ENCODE measurements around the gene PCDHA8.
A peak's percentile ranks its signal among the peaks of the same experiment; 100 is the strongest.
"Not testable (repeated sequence)": the region's sequence is repeated elsewhere in the genome, so short reads cannot be mapped to it uniquely, and the experiment has no call there.

Gene PCDHA8

GRCh38 chr5:140821375-140822280 lies 19.4 kb upstream of the PCDHA8 start, which contains the start of gene PCDHA5:
TSS of gene PCDHA5 (plus strand) at chr5:140821613.
- H3K9me3 Mint-ChIP-seq = peaks cover 5% of the 10 kb centered on the region
- H3K36me3 Mint-ChIP-seq = no peaks in the 10 kb centered on the region
- ATAC-seq (no peak), DNase-seq (ENCODE audit: low spot score in 2 of 2) (peak in 1 of 2 donors; percentile 52)
- no peak within 1 kb of the TSS for H3K27ac Mint-ChIP-seq
- H3K4me1 Mint-ChIP-seq = no peaks in the 10 kb centered on the region
- H3K4me3 Mint-ChIP-seq = no peak within 1 kb of the TSS

- Mint-ChIP-seq H3K36me3 (no peaks in the 10 kb centered on the region), H3K27ac (no peak overlapping the region), H3K9me3 (peaks cover 5% of the 10 kb centered on the region), H3K4me3 (no peak overlapping the region), H3K4me1 (no peaks in the 10 kb centered on the region)
- no peak for ATAC-seq
- no peak for DNase-seq (ENCODE audit: low spot score in 2 of 2)
Observed at GRCh38 chr5:140822281-140822629, 18.7 kb upstream of the PCDHA8 start.

- not testable (repeated sequence) for DNase-seq (ENCODE audit: low spot score in 2 of 2); ATAC-seq; H3K4me3 Mint-ChIP-seq; H3K27ac Mint-ChIP-seq; H3K36me3 Mint-ChIP-seq; H3K9me3 Mint-ChIP-seq; H3K4me1 Mint-ChIP-seq
Observed at GRCh38 chr5:140822969-140823368, 18.0 kb upstream of the PCDHA8 start.

- no peak overlapping the region for H3K4me3 Mint-ChIP-seq
- ATAC-seq (no peak), DNase-seq (ENCODE audit: low spot score in 2 of 2) (no peak)
- no peaks in the 10 kb centered on the region for H3K4me1 Mint-ChIP-seq
- peaks cover 5% of the 10 kb centered on the region for H3K9me3 Mint-ChIP-seq
- H3K27ac Mint-ChIP-seq = no peak overlapping the region
- H3K36me3 Mint-ChIP-seq = no peaks in the 10 kb centered on the region
Observed at GRCh38 chr5:140823475-140823874, 17.5 kb upstream of the PCDHA8 start.

DNA sequence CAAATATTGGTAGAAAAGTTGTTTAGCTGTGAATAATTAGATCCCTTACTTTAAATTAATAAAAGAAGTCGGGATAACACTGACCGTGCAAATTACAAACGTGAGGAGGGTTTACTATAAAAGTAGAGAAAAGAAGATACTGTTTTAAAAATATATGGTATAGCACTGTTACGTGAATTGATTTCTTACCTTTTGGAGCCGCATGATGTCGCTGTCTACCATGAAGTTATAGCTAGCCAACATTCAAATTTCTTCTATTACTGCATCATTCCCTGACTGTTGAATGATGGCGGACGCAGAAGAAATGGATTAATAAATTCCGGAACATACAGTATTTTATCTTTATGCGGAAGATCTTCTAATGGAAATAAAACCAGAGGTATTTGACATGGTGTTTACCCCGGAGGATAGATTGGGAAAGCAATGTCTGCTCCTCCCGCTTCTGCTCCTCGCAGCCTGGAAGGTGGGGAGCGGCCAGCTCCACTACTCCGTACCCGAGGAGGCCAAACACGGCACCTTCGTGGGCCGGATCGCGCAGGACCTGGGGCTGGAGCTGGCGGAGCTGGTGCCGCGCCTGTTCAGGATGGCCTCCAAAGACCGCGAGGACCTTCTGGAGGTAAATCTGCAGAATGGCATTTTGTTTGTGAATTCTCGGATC lies 13.2 kb upstream of the PCDHA8 start, which contains the start of gene PCDHA6:
Gene PCDHA6 (plus strand): TSS at position 257 of the 658 bp plus-strand sequence. CDS start 132 bp downstream, at position 389.
- H3K4me1 Mint-ChIP-seq = no peaks in the 10 kb centered on the region
- ATAC-seq (no peak), DNase-seq (ENCODE audit: low spot score in 2 of 2) (no peak)
- no peak within 1 kb of the TSS for H3K27ac Mint-ChIP-seq
- peaks cover 2% of the 10 kb centered on the region for H3K9me3 Mint-ChIP-seq
- H3K36me3 Mint-ChIP-seq = no peaks in the 10 kb centered on the region
- no peak within 1 kb of the TSS for H3K4me3 Mint-ChIP-seq

DNA sequence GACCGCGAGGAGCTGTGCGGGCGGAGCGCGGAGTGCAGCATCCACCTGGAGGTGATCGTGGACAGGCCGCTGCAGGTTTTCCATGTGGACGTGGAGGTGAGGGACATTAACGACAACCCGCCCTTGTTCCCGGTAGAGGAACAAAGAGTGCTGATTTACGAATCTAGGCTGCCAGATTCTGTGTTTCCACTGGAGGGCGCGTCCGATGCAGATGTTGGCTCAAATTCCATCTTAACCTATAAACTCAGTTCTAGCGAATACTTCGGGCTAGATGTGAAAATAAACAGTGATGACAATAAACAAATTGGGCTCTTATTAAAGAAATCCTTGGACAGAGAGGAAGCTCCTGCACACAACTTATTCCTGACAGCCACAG lies 12.6 kb upstream of the PCDHA8 start:
- no peak overlapping the region for H3K27ac Mint-ChIP-seq
- ATAC-seq = no peak
- H3K4me1 Mint-ChIP-seq = no peaks in the 10 kb centered on the region
- no peak for DNase-seq (ENCODE audit: low spot score in 2 of 2)
- H3K36me3 Mint-ChIP-seq = no peaks in the 10 kb centered on the region
- H3K4me3 Mint-ChIP-seq = no peak overlapping the region
- H3K9me3 Mint-ChIP-seq = peaks cover 2% of the 10 kb centered on the region

DNA sequence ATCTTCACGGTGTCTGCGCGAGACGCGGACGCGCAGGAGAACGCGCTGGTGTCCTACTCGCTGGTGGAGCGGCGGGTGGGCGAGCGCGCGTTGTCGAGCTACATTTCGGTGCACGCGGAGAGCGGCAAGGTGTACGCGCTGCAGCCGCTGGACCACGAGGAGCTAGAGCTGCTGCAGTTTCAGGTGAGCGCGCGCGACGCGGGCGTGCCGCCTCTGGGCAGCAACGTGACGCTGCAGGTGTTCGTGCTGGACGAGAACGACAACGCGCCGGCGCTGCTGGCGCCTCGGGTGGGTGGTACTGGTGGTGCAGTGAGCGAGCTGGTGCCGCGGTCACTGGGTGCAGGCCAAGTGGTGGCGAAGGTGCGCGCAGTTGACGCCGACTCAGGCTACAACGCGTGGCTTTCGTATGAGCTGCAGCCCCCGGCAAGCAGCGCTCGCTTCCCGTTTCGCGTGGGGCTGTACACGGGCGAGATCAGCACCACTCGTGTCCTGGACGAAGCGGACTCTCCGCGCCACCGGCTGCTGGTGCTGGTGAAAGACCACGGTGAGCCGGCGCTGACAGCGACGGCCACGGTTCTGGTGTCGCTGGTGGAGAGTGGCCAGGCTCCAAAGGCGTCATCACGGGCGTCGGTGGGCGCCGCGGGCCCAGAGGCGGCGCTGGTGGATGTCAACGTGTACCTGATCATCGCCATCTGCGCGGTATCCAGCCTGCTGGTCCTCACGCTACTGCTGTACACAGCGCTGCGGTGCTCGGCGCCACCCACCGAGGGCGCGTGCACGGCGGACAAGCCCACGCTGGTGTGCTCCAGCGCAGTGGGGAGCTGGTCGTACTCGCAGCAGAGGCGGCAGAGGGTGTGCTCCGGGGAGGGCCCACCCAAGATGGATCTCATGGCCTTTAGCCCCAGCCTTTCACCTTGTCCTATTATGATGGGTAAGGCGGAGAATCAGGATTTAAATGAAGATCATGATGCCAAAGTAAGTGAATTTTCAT lies 11.2 kb upstream of the PCDHA8 start:
- not testable (repeated sequence) for H3K4me3 Mint-ChIP-seq; ATAC-seq; H3K27ac Mint-ChIP-seq; H3K4me1 Mint-ChIP-seq; DNase-seq (ENCODE audit: low spot score in 2 of 2); H3K36me3 Mint-ChIP-seq; H3K9me3 Mint-ChIP-seq

- ATAC-seq (no peak), DNase-seq (ENCODE audit: low spot score in 2 of 2) (no peak)
- Mint-ChIP-seq H3K27ac (no peak within 1 kb of the TSS), H3K4me3 (no peak within 1 kb of the TSS), H3K4me1 (no peaks in the 10 kb centered on the region), H3K9me3 (peaks cover 5% of the 10 kb centered on the region), H3K36me3 (no peaks in the 10 kb centered on the region)
Observed at GRCh38 chr5:140833993-140834392, 7.0 kb upstream of the PCDHA8 start, which contains the start of gene PCDHA7. TSS of gene PCDHA7 (plus strand) at chr5:140834269. CDS start at chr5:140834384, 115 bp downstream.

DNA sequence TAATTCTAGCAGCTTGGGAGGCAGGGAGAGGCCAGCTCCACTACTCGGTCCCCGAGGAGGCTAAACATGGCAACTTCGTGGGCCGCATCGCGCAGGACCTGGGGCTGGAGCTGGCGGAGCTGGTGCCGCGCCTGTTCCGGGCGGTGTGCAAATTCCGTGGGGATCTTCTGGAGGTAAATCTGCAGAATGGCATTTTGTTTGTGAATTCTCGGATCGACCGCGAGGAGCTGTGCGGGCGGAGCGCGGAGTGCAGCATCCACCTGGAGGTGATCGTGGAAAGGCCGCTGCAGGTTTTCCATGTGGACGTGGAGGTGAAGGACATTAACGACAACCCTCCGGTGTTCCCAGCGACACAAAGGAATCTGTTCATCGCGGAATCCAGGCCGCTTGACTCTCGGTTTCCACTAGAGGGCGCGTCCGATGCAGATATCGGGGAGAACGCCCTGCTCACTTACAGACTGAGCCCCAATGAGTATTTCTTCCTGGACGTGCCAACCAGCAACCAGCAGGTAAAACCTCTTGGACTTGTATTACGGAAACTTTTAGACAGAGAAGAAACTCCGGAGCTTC lies 6.5 kb upstream of the PCDHA8 start:
- ATAC-seq; H3K9me3 Mint-ChIP-seq; DNase-seq (ENCODE audit: low spot score in 2 of 2); H3K36me3 Mint-ChIP-seq; H3K27ac Mint-ChIP-seq; H3K4me3 Mint-ChIP-seq; H3K4me1 Mint-ChIP-seq: not testable (repeated sequence)

GRCh38 chr5:140835622-140836510 lies 5.1 kb upstream of the PCDHA8 start:
- H3K36me3 Mint-ChIP-seq = no peaks in the 10 kb centered on the region
- no peak overlapping the region for H3K4me3 Mint-ChIP-seq
- no peak overlapping the region for H3K27ac Mint-ChIP-seq
- DNase-seq (ENCODE audit: low spot score in 2 of 2) (no peak), ATAC-seq (no peak)
- peaks cover 5% of the 10 kb centered on the region for H3K9me3 Mint-ChIP-seq
- H3K4me1 Mint-ChIP-seq = no peaks in the 10 kb centered on the region

GRCh38 chr5:140842798-140843733 lies 2.1 kb downstream of the PCDHA8 start:
- Mint-ChIP-seq H3K9me3 (peaks cover 3% of the 10 kb centered on the region), H3K27ac (no peak overlapping the region), H3K4me1 (no peaks in the 10 kb centered on the region), H3K4me3 (no peak overlapping the region), H3K36me3 (no peaks in the 10 kb centered on the region)
- no peak for ATAC-seq
- DNase-seq (ENCODE audit: low spot score in 2 of 2) = no peak

GRCh38 chr5:140848139-140849102 lies 7.4 kb downstream of the PCDHA8 start, which contains the start of gene PCDHA9:
TSS of gene PCDHA9 (plus strand) at chr5:140848382. CDS start at chr5:140848496, 114 bp downstream.
- not testable (repeated sequence) for H3K27ac Mint-ChIP-seq; H3K9me3 Mint-ChIP-seq; H3K36me3 Mint-ChIP-seq; ATAC-seq; H3K4me3 Mint-ChIP-seq; DNase-seq (ENCODE audit: low spot score in 2 of 2); H3K4me1 Mint-ChIP-seq
